Measurements from ENCODE around the gene XCR1.
"Not testable (repeated sequence)": the region's sequence is repeated elsewhere in the genome, so short reads cannot be mapped to it uniquely, and the experiment has no call there.

The XCR1 gene

DNA sequence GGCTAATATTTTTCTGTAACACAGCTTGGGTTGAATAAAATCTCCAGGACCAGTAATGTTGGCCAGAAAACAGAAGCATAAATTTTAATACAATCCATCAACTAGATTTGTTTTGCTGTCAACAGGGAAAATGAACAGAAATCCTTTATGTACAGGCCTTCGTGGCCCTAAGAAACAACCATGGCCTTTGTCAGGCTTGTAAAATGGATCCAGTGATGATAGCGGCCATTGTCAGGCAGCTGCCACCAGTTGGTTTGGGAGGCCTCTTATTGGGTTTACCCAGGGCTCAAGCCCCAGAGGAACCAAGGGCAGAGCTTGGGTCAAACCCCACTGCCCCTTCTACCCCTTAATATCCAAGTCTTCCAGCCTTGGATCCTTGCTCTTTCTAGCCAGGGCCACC lies 26.1 kb downstream of the XCR1 start:
- no peak for DNase-seq

DNA sequence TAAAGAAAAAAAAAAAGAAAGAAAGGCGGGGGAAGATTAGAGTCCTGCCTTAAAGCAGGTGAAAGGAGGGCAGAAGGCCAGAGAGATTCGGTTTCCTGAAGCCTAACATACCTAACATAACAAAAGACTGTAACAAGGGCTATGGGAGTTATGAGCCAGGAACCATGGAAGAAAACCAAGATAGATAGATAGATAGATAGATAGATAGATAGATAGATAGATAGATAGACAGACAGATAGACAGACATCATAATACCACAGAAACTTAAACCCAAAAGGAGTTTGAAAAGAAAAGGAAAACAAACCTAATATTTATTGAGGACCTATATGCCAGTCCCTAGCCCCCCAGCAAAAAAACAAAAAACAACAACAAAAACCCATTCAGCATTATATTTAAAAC lies 29.3 kb downstream of the XCR1 start:
- DNase-seq, result no peak

DNA sequence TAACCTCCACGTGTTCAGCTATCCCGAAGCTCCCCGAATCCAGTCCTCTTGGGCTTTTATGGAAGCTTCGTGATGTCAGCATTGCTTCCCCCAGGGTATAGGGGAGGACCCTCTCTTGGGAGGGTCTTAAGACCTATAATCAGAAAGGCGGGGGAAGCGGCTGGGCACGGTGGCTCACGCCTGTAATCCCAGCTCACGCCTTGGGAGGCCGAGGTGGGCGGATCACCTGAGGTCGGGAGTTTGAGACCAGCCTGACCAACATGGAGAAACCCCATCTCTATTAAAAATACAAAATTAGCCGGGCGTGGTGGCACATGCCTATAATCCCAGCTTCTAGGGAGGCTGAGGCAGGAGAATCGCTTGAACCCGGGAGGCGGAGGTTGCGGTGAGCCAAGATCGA lies 29.8 kb downstream of the XCR1 start:
- DNase-seq, result not testable (repeated sequence)

DNA sequence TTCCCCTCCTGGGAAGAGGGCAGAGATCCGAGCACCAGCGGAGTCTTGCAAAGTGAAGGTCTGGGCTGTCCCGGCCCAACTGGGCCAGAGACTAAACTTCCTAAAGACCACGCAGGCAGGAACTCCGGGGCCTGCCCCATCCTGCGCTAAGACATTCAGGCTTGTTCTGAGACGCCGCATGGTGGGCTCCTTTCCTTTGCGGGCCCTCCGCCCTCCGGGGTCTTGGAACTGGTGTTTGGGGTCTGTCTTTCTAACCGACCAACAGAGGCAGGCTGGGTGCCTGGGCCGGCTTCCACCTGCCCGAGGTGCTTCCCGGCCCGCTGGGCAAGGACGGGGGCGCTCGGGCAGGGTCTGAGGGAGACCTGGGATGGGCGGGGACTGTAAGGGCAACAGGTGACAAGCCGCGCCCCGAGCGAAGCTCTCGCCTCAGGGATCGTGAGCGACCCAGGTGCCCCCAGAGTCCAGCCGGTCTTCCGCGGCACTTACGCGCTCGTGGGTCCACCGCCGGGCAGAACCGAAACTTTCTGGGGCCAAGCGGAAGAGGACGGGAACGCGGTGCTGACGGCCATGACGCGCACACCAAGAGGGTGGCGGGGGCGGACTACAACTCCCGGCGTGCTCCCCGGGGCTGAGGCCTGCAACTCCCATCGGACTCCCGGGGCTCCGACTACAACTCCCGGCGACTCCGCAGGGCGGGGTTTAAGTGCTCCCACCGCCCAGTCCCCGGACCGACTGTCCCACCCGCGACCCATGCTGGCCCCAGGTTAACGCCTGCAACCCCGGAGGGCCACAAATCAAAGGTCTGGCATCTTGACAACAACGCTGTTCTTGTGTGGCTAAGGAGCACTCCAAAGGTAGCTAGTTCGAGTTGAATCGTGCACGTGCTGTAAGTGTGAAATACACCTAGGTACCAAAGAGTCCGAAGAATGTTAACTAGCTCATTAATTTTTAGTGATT lies 31.8 kb downstream of the XCR1 start, which contains the start of gene FYCO1:
Gene FYCO1 (minus strand): TSS at position 589 of the 957 bp plus-strand sequence. CDS start 10,914 bp downstream, outside the sequence.
- peak; percentile 20 for DNase-seq

DNA sequence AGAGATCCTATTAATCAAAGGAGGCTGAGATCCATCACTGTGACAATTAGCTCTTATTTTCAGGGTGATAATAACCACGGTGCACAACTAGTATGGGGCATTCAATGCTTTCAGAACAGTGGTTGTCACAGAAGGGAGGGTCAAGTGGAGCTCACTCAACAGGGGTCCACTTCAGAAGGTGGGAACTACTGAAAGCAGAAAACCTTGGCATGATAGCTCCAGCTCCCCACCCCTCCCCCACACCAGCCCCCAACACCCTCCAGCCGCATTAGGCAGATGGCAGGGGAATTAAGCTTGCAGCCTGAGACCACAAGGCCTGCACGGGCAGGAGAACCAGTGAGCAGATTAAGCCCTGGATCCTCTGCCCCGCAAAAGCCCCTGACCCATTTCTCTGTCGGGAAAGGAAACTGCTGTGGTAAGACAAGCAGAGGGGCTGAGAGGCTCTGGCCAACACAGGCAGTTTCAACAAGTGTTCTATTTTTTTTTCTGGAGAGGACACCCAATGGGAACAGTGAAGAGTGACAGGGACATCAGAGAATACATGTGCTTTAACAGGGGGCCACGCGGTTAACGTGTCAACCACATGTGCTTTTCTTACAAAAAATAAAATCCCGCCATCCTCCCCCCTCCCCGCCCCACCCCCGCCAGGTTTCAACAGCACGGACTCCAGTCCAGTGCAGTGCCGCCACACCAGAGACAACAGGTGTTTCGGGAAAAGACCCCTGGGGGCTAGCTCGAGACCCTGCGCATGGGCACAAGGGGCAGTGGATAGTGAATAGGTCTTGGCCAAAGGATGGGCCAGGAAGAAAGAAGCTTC lies 32.7 kb downstream of the XCR1 start:
- no peak for DNase-seq

DNA sequence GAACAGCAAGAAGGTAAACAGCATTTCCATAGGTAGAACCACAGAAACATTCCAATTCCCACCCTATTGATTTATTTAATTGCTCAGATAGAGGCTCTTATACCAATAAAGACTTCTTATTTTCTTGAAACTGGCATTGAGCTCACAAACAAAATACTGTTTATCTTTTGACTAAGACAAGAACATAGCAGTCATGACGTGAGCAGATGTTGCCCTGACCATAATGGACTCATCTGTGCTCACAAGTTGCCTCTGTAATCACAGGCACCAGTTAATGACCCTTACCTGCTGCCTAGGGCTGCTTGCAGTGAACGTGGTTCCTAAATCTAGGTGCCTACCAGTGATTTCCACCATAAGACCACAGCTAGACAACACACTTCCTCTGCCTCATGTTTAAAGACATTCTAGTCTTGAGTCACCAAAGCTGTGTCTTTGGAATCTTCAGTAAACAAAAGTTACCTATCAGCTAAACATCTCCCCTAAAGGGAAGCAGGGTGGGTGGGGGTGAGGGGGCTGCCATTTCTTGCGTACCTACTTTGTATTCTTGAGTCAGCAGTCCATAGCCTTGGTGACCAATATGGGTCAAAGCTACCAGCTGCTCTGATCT lies 33.8 kb downstream of the XCR1 start:
- no peak for DNase-seq

DNA sequence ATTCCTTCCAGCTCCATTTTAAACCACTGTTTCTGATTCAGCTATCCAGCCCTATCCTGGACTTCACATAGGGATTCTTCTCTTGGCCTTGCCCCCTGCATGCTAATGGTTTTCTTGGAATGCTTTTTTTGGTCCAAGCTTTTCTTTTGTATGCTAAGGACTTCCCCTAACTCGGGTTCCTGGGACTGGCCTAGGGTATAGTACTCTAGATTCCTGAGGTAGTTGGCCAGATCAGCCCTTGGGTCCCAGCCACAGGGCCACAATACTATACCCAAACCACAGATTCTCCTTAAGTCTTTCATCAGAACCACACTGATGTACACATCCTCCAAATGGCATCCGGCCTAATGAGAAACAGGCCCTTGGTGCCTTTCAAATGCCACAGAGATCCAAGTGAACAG lies 34.5 kb downstream of the XCR1 start:
- no peak for DNase-seq

DNA sequence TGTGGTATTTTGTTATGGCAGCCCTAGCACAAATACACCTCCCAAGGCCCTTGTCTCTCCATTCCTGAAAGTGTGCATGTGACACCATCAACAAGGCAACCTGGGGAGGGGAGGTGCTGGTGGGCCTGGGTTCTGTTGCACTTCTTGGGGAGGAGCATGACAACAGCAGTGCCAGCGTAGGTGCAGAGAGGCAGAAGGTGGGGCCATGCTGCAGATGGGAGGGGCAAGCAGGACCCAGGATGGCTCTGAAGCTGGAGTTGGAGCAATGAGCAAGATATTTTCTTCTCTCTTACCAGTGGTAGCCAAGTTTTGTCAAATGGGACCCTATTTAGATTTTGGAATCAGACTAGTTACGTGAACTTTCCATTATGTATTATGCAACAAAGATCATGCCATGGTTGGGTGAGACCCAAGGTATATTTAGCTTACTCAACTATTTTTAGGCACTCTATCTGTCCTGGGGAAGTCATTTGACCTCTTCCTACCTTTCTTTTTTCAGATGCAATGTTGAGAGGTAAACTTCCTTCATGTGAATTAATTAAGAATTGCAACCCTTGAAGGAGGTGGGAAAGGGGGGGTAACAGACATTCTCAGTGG lies 35.1 kb downstream of the XCR1 start:
- no peak for DNase-seq

DNA sequence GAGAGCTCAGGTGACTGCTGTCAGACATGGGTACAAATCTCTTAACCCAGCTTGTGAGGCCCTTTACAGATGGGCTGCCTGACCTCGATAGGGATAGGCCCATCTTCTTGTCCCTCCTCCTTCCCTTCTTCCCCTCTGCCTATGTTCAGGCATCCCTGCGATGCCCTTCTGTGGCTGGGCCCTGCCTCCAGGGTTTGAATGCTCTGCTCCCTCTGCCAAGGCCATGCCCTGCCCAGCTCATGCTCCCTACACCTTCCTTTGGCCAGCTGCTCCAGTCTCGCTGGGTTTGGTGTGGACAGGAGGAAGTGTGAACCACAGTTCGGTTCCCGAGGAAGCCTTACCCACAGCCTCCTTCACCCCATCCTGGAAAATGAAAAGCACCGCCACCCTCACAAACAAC lies 35.9 kb downstream of the XCR1 start:
- DNase-seq, result no peak

DNA sequence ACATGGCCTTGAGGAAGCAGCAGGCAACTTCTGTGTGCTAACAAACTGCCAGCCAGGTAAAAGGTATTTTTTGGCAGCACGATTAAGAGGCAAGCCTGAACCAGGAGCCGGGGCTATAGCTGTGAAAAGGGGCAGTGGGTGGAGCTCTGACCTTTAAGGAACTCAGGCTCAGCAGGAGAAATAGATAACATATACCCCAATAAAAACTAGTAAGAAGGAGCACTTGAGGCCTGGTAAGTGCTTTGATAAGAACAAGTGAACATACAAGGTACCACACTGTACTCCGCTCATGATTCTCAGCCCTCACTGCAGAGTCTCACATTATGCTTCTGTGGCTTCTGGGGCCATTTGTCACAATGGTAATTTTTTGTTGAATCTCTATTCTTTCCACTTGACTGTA lies 37.1 kb downstream of the XCR1 start:
- DNase-seq, result no peak

DNA sequence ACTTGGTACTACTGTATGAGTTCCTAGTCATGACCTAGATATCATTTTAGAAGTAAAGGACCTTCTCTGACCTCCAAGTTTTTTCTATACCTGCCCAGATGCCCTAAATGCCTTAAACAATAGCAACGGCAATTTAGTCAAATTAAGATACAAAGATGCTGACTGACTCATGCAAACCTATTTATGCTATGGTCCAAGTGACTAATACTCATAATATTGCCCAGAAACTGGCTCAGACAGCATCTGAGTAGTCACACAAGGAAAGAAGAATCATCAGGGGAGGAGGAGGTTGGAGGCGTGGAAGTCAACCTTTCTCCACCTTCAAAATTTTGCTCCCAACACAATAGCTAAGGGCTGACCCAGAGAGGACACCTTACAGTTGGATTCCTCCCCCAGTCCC lies 38.5 kb downstream of the XCR1 start:
- no peak for DNase-seq

DNA sequence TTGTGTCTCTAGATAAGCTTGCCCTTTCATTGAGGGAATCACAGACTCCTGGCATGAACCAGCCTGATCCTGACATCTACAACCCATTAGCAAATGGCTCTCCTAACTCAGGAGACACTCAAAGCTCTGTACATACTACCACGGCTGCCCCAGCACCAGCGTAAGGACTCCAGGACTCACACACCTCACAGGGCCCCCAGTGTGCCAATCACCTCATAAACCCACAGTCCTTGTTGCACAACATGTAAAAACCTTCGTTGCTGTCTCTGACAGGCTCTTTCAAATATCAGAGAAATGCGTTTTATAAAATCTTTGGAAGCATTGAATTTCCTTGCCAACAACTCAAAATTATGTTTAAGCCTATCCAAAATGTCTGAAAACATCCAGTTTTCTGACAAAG lies 38.9 kb downstream of the XCR1 start:
- DNase-seq, result no peak

DNA sequence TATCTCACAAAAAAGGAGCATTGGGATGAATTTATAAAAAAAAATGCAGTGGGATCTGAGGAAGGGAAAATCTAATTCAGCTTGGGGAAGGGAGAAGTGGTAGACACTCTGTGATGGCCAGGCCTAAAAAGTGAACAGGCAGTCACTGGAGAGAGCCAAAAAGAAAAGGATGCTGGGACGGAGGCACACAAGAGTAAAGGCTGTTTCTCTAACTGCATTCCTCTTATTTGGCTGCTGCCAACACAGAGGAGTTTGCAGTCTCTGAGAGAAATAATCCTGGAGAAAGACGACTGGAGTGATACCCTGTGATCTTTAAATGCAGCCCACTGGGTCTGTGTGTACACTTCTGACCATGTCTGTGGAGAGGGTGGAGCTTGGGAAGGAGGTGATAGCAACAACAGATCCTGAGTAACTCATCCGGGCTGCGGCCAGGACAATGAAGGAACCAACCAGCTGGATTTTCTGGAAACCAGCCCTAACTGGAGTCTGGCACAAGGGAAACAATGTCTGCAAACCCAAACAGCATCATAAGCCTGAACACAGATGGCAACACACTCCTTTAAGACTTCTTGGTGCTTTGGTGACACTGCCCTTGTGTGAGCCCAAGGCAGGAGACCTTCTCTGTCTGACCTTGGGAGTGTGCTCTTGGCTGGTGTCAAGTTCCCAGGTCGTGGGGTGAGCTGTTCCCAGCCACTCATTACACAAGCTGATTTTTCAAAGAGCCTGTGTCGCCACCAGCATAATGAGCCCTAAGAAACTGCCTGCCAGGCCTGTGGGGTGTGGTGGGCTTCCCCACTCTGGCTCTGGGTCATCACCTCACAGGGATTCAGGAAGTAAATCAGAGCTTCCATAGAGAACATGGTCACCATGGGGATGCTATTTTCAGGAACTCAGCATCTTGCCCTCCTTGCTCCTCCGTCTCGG lies 39.7 kb downstream of the XCR1 start:
- DNase-seq, result no peak

DNA sequence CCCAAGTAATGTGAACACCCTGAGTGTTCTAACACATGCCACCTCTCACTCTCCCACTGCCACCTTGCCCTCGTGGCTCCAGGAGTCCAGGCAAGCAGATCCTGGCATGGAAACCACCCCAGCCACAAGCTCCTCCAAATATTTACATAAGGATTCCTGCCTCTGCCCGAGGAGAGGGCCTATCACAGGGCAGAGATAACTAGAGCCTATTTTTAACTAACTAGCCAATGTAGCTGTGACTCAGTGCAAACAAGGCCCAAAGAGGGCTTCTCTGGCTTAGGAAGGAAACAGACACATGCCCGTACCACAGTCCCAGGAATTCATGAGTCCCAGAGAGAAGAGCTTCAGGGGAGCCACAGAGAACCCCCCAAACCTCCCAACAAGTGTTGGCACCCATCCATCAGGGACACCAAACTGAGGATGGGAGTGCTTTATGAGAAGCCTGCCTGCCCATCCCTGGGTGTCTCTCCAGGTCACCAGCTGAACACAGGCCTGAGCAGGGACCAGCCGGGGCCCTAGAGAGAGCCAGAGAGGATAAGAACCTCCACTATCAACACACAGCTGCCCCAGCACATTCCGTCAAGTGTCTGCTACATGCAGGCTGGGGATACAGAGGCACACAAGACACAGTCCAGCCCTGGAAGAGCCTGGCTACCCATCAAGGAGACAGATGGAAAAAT lies 40.8 kb downstream of the XCR1 start:
- no peak for DNase-seq

DNA sequence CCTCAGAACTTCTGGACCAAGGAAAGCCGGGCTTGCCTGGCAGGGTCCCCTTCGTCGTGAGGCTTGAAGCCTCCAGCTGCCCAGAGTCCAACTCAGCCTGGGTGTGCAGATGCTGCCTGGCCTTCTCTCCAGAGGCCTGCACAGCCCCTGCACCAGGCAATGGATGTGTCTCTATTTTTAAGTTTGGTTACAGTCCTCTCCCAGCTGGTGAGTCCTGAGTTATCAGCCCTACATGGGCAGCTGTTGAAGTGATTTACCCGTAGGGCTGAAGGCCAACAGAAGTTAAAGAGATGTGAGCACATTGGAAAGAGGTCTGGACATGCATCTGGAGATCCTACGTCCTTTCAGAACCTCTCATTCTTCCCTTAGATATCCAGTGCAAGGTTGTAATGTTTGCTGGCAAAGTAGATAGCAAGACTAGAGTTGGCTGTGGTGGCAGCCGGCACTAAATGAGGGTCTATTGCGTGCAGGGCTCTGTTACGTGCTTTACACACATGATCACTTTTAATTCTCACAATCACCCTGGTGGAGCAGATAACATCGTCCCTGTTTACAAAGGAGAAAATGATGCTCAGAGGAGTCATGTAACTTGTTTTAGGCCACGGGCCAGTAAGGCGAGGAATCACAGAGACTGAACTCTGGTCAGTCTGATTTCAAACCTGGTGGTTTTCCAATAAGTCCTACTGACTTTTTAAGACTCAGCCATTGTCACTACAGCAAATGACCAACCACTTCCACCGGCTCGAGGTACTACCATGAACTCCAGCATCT lies 41.6 kb downstream of the XCR1 start:
- DNase-seq, result no peak

DNA sequence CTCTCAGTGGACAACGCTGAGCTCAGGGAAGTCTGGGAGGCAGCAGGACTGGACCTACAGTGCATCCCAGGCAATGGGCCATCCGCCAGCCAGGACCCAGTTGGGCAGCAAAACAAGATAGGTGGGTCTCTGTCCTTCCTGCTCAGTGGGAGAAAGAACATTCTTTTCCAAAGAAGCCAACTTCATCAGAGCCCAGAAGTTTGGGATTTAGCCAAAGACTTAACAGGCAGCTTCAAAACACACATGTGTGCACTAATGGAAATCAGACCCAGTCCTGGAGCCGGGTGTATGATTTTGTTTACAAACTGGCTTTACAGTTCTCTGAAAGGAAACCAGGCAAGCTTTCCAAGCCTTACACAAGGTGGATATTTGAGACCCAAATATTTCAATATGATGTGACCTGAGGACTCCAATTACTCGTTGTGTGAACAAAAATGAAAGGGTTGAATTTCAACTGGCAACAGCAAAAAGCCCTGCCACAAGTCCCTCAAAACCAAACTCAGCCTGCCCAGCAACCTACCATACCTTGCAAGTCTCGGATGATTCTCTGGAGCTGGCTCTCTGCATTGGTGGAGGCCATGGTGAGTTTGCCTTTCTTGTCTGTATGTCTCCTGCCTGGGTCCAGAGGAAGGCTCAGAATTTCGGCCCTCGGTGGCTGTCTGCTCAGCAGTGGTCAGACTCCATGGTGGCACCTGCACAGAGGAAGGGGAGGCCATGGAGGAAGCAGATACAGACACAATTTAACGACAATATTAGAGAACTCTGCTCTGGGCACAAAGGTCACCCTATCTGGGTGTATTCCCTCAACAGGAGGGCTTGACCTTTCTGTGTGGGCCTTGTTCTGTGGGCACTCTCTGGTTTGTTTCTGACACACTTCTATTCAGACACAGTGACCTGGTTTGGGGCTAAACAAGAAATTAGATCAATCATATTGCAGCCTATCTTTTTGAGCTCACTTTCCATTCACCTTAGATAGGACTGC lies 42.7 kb downstream of the XCR1 start:
- DNase-seq, result no peak

DNA sequence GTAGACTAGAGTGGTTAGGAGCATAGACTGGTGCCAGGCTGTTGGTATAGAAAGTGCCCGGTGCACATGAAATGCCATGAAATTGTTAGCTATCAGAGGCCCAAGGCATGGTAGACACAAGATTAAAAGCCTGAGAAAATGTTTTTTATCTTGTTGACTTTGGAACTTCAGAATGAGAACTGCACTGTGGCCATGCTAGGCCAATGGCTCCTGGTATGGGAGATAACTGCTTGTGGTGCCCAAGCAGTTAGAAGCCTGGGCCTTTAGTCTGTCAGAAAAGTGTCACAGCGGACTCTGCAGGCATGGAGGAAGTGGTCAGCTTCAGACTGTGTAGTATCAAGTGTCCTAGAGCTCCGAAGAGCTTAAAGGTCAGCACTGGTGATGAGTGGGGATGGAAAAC lies 43.5 kb downstream of the XCR1 start:
- no peak for DNase-seq

DNA sequence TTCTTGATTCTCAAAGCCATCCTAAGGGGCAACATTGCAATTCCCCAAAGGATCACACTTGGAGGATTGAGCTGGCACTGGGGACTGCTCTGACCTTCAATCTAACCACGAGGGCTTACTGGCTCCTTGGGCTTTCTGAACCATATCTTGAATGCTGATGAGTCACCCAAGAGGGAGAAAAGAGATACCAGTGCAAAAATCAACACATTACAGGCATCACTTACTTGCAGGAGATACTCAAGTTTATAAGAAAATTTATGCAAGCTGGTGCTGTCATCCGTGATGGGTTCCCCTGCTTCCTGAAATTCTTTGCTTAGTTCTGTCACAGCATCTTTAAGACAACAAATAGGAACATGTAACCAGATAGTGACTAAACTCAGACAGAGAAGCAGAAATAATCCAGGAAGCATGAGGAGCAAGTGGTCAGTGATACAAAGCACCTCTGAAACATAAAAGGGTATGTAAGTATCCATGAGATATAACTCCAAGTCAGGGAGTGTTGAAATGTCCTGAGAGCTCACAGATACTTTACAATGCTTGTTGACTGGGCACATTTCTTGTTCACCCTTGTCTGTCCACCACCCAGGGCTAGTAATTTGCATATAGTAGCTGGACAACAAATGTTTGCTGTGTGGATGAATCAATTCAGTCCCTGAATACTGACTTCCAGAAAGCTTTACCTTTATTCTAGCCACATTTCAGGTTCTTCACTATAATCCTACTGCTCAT lies 45.8 kb downstream of the XCR1 start:
- no peak for DNase-seq

DNA sequence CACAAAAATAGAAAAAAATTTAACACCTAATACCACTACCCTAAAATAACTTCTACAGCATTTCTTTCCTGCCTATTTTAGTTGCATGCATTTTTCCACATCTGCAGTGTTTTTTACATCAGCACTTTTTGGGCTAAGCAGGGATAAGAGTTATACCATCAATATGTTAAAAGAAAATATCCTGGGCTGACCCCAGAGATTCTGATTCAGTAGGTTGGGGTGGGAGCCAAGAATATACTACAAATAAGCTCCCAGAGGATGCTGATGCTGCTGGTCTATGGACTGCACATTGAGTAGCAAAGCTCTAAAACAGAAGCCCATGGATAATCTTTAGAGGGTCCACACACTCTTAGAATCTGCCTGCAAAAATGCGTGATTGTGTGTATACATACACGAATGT lies 46.5 kb downstream of the XCR1 start:
- no peak for DNase-seq

Measured in NCI-H1694 treated with DMSO at 0.1 percent for 48 hours (cell line).